ENCODE measurements around the gene SLC8B1. TPM values are rescaled to one million over a fixed set of nuclear protein-coding genes. Genes with fewer than 3 reads are reported as not detected.

The SLC8B1 gene
- total and polyA plus RNA-seq, 9 of the 15 experiments (the other 6 are each of a cell fraction or from before 2014, with no cell fraction given): 0.86 to 34.1 (median 18.5) TPM

DNA sequence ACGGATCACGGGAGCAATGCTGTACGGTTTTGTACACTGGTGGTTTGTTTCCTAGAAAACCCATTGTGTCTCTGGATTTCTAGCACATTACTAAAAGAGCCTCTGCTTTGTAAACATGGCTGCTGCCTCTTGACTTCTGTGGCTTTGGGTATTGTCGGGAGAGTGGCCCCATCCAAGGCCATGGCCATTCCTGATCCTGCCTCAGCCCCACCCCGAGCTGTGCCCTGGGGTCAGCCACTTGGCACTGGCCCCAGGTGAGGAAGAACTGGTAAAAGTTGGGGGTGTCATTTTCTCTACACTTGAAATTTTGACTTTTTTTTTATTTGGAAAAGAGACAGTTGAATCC lies 36.5 kb downstream of the SLC8B1 start (continued):
- TF ChIP-seq PRDM10 (IDR thresholded peaks at IDR 0.05; ENCODE audit: partially characterized antibody): no peak
- no peak for TF ChIP-seq NCOA4 (IDR thresholded peaks at IDR 0.05; ENCODE audit: partially characterized antibody)
- TF ChIP-seq RFX5 (IDR thresholded peaks at IDR 0.05; ENCODE audit: low read depth, low read length): no peak
- no peak for TF ChIP-seq MAZ (CRISPR knock-in tag; conservative IDR thresholded peaks at IDR 0.05 in 1 of 2, IDR thresholded peaks at IDR 0.05 in 1 of 2)
- no peak for TF ChIP-seq ZBTB12 (CRISPR knock-in tag; IDR thresholded peaks at IDR 0.05)
- TF ChIP-seq, protein P1, sequence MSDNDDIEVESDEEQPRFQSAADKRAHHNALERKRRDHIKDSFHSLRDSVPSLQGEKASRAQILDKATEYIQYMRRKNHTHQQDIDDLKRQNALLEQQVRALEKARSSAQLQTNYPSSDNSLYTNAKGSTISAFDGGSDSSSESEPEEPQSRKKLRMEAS (CRISPR knock-in tag; IDR thresholded peaks at IDR 0.05): no peak
- TF ChIP-seq CXXC5 (CRISPR knock-in tag; IDR thresholded peaks at IDR 0.05): no peak
- TF ChIP-seq SRF (CRISPR knock-in tag; IDR thresholded peaks at IDR 0.05): no peak
- TF ChIP-seq FOXO4 (CRISPR knock-in tag; IDR thresholded peaks at IDR 0.05): no peak
- TF ChIP-seq ZNF318 (IDR thresholded peaks at IDR 0.05; ENCODE audit: borderline replicate concordance in 1 of 2, low read depth in 1 of 2): no peak

Data from K562 (cell line).